GM19438 (cell line): ENCODE results near the gene ODC1.

Experiments used
- ATAC-seq: cut with Tn5 transposase; IDR thresholded peaks from one replicate; pipeline ENCODE4 v1.9.1; 2021; ENCODE audit warnings: low read depth; ENCODE audit not compliant: unreplicated experiment

Gene ODC1

DNA sequence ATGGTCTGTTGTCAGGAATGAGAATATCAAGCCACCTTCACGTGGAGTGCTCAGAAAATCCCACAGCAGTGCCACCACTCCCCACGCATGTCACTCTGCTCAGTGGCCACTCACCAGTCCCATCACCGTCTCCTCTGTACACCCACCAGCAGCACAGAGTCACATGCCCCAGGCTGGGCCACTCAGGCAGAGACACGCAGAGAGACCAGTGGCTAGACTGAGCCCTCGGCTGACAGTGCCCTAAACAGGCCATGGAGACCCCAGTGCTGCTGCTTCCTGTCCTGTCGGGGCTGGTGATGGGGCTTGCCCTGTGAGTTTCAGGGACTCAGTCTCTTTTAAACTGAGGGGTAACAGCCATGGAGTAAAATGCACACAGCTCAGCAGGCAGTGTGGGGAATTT lies 25.9 kb downstream of the ODC1 start:
- no peak for ATAC-seq

GRCh38 chr2:10419553-10420257 lies 28.4 kb downstream of the ODC1 start:
- no peak for ATAC-seq

GRCh38 chr2:10417551-10418335 lies 30.4 kb downstream of the ODC1 start:
- no peak for ATAC-seq

GRCh38 chr2:10415640-10416039 lies 32.5 kb downstream of the ODC1 start:
- no peak for ATAC-seq

DNA sequence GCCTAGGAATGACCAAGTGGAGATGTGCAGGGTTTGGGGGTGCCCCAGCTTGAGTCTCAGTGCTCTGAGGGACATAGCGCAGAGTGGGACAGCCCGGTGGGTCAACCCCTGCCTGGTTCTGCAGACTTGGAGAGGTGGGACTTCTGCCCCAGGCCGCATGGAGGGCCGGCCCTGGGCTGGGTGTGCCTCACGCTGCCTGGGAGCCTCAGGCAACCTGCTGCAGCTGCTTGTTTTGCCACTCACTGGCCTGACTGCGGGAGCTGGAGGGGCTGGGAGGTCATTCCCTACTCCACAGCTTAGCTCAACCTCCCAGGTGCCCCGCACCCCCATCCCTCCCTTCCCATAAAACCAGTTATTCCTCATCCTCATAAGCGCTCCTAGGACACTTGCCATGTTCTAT lies 33.1 kb downstream of the ODC1 start:
- no peak for ATAC-seq

- ATAC-seq = no peak
Measured at GRCh38 chr2:10414591-10414990, 33.5 kb downstream of the ODC1 start.

GRCh38 chr2:10413991-10414451 lies 34.1 kb downstream of the ODC1 start:
- ATAC-seq = no peak

GRCh38 chr2:10413503-10413902 lies 34.6 kb downstream of the ODC1 start:
- ATAC-seq = no peak

- ATAC-seq = no peak
Measured at GRCh38 chr2:10412380-10412779, 35.7 kb downstream of the ODC1 start.

DNA sequence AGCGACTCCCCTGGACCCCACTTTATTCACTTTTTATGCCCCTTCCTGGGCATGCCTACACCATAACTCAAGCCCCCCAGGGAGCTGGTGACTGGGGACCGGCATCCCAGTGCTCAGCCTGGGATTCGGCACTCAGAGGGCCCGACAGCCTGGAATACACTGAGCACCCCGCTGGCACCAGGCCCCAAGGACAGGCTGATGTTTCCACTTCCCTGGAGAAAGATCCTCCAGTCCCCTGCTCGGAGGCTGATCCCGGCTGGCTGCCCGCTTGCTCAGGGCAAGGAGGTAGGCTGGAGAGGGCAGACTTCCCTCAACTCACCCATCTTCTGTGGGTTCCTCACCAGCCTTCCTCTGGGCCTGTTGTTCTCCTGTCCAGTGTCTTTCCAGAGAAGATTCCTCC lies 36.6 kb downstream of the ODC1 start:
- no peak for ATAC-seq

- peak; percentile 16 for ATAC-seq
Measured at GRCh38 chr2:10410823-10411437, 37.2 kb downstream of the ODC1 start.

DNA sequence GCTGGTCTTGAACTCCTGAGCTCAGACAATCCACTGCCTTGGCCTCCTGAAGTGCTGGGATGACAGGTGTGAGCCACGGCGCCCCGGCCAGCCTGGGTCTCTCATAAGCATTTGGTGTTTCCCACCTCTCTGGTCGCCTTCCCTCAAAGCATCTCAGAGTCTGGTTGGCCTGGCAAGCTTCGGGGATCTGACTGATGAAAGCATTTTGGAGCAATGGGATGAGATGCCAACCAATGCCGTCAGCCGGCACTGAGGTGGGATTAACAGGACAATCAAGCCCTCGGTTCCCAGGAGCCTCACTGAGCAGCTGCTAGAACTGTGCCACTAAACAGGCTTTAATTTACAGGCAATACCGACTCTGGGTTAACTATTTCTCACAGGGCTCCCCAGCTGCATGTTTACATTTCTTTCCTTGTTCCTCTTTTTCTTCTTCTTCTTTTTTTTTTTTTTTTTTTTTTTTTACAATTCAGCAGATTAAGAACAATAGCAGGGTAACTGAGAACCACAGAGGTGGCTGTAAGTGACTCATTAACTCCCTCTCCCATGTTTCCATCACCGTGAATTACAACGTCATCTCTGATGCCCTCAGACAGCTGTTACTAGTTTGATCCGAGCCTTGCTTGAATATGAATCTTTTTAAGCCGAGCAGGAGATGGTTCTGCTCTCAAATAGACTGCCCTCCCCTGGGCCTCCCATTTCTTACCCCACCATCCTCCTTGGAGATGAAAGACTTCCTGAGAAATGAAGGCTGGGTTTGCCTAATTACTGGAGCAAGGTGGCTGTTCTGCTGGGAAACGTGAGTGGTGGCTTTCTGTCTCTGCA lies 37.9 kb downstream of the ODC1 start:
- ATAC-seq = peak; percentile 63

DNA sequence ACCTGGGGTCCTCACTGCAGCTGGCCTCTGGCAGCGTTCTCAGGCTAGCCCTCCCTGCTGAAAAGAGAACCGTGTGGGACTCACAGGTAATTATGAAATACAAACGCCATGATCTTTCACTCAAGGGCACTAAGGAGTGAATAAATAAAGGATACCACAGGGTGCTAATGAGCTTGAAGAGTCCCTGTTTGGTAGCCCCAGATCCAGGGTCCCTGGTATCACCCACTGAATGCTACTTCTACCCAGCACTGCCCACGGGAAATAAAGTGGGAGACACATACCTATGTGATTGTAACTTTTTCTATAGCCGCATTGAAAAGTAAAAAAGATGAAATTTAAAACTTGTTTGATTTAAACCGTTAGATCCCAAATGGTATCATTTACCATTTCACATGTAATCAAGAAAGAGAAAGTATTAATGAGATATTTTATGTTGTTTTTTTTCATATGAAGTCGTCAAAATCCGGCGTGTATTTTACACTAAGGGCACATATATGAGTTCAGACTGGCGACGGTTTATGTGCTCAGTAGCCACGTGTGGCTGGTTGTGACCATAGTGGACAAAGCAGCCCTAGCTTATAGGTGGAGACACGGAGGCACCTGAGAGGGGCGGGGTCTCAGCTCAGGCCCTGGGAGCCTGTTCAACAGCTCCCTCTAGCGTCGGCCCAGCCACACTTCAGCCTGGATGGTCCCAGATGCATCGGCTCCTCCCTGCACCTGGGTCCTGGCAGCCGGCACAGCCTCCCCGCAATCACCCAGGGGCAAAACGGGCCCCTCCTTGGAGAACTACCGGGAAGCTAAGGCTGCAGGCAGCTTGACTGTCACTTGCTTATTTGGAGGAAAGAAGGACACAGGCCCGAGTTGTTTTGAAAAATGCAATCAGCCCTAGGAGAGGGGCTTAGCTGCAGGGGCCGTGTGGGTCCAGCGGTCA lies 39.2 kb downstream of the ODC1 start:
- ATAC-seq = peak; percentile 39

- ATAC-seq = peak; percentile 24
Measured at GRCh38 chr2:10407841-10408648, 40.1 kb downstream of the ODC1 start.

DNA sequence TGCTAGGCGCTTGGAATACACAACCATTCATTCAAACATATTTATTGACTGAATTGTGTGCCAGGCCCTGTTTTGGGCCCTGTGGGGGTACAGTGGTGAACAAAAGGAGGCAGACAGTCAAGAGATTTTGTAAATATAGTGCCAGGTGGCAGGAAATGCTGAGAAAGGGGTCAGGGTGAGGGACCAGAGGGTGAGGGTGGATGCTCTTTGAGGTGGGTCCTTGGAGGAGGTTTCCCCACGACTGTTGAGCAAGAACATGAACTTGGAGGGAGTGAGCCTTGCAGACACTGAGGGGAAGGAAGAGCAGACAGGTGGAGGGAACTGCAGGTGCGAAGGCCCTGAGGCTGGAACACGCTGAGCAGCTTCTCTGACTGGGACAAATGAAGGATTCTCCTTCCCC lies 40.7 kb downstream of the ODC1 start:
- no peak for ATAC-seq

DNA sequence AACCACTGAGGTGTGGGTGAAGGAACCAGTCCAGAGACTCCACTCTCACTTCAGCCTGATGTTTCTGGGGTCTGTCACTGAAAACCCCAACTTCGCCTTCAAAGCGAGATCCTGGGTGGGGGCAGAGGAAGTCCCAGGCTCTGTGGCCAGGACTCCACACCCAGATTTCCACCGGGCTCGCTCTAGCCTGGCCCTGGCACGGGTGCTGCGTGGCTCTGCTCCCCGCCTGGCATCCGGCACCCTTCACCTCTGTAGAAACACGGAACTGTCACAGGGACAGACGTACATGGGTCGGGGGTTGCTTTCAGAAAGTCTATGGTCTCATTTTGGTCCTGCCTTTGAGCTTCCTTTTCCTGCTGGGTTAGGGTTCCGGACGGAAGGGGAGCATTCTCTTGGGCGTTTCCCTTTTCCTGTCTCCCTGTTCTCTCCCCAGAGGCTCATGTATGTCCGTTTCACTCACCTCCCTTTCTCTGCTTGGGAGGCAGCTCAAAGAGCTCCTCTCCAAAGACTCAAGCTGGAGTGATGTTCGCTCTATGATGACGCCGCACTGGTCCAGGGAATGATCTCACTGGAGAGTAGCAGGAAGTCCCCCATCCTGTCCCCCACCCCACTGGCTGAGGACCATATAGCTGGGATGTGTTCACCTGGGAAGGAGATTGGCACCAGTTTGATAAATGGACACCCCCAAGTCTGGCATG lies 41.5 kb downstream of the ODC1 start:
- no peak for ATAC-seq

- no peak for ATAC-seq
Measured at GRCh38 chr2:10406016-10406415, 42.1 kb downstream of the ODC1 start.

DNA sequence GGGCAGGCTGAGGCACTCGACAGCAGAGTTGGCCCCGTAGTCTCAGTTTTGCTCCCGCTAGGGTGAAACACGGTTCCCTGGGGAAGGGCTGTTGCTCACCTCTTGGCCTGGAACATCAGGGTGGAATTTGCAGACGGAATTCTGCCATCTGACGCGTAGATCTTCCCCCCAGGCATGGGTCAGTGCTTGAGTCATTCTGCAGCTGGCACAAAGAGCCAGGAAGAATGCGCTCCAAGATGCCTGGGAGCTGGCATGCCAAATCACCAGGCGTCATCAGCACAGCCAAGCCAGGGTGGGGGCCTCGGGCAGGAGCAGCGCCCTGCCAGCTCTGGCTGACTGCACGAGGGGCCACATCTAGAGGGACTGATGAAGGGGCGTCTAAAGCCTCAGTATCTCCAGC lies 42.7 kb downstream of the ODC1 start:
- ATAC-seq = no peak
